Neuron (in vitro differentiated cells): ENCODE measurements around the gene SPEM2.

Source experiments
- H2AFZ ChIP-seq: one replicate; pipeline ENCODE4 v1.6.1; 2013; ENCODE audit warnings: low read depth, mild to moderate bottlenecking, inconsistent platforms, low read length, moderate library complexity
- H3K27me3 ChIP-seq: one replicate; pipeline ENCODE4 v1.6.1; 2013; ENCODE audit warnings: low read length; ENCODE audit not compliant: insufficient read depth
- H3K36me3 ChIP-seq: one replicate; pipeline ENCODE4 v1.6.1; 2013; ENCODE audit warnings: low read length; ENCODE audit not compliant: insufficient read depth
- H3K4me1 ChIP-seq: one replicate; pipeline ENCODE4 v1.6.1; 2013; ENCODE audit warnings: low read length; ENCODE audit not compliant: insufficient read depth
- H3K4me3 ChIP-seq: 2 replicates; pipeline ENCODE4 v1.5.1; 2013; ENCODE audit warnings: mild to moderate bottlenecking, low read length, moderate library complexity
- H3K9me3 ChIP-seq: one replicate; pipeline ENCODE4 v1.6.1; 2013; ENCODE audit warnings: low read length

The SPEM2 gene

DNA sequence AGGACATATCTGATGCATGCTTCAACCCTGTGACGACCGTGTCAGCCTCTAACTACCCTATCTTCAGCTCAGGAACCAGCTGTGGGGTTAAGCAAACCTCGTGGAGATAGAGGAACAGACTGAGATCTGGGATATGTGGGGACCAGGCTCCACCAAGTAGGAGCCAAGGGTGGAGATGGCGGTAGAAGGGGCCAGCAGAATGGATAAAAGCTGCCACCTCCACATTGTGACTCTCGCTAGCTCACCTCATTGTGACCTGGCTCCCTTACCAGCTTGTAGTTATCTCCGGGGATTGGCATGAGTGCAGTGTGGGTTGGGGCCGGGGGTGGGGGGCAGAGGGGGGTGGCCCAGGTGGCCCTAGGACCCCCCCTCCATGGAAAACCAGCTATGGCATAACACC, at the start of gene SPEM2:
Gene SPEM2 (plus strand): TSS at position 301 of the 400 bp plus-strand sequence. CDS start 73 bp downstream, at position 374.
- Histone ChIP-seq H3K4me3 (no peak within 1 kb of the TSS), H2AFZ (no peak within 1 kb of the TSS)

DNA sequence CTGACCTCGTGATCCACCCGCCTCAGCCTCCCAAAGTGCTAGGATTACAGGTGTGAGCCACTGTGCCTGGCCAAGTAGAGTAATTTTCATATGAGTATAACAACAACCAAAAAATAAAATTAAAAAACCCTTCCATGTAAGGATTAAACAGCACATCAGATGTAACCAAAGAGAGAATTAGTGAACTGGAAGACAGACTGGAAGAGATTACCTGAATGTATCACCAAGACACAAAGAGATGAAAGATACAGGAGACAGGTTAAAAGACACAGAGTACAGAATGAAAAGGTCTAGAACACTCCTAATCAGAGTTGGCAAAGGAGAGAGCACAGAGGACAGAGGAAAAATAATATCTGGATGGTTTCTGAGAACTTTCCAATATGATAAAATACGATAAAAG, 46.3 kb upstream of the SPEM2 start:
- Histone ChIP-seq H2AFZ (no peak overlapping the region), H3K9me3 (peaks cover 21% of the 10 kb centered on the region), H3K4me3 (no peak overlapping the region), H3K27me3 (peaks cover 46% of the 10 kb centered on the region), H3K36me3 (no peaks in the 10 kb centered on the region), H3K4me1 (no peaks in the 10 kb centered on the region)

More for the DNA sequence above, at the start of gene SPEM2:
- Histone ChIP-seq H3K9me3 (no peaks in the 10 kb centered on the region), H3K27me3 (no peaks in the 10 kb centered on the region), H3K4me1 (peaks cover 13% of the 10 kb centered on the region), H3K36me3 (no peaks in the 10 kb centered on the region)

DNA sequence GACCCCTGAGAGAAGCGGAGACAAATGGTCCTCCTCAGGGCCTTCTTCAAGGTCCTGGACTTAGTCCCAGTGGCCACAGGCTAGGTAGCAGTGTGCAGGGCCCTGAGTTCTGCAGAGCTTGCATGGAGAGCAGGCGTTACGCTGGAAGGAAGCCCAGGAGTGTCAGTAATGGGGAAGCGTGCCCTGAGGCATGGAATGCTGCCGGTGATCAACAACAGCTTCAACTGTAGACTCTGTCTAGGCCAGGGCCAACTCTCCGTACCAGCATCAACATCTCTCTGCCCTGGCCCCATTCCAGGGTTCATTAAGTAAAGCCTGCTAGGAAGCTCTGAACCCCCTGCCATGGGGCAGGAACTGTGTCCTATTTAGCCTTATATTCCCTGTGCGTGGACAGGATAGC, 45.1 kb upstream of the SPEM2 start:
- Histone ChIP-seq H3K4me1 (no peaks in the 10 kb centered on the region), H3K36me3 (no peaks in the 10 kb centered on the region), H3K9me3 (peaks cover 21% of the 10 kb centered on the region), H2AFZ (no peak overlapping the region), H3K27me3 (peaks cover 50% of the 10 kb centered on the region), H3K4me3 (no peak overlapping the region)

GRCh38 chr17:7380855-7381683, 44.3 kb upstream of the SPEM2 start, which contains the start of gene TNK1:
Gene TNK1, plus strand, starts transcription at chr17:7381089. Its CDS starts 1,838 bp downstream, at chr17:7382927.
- peaks cover 50% of the 10 kb centered on the region for H3K27me3 ChIP-seq
- H2AFZ ChIP-seq = no peak within 1 kb of the TSS
- no peaks in the 10 kb centered on the region for H3K36me3 ChIP-seq
- peaks cover 21% of the 10 kb centered on the region for H3K9me3 ChIP-seq
- H3K4me3 ChIP-seq = no peak within 1 kb of the TSS
- no peaks in the 10 kb centered on the region for H3K4me1 ChIP-seq

DNA sequence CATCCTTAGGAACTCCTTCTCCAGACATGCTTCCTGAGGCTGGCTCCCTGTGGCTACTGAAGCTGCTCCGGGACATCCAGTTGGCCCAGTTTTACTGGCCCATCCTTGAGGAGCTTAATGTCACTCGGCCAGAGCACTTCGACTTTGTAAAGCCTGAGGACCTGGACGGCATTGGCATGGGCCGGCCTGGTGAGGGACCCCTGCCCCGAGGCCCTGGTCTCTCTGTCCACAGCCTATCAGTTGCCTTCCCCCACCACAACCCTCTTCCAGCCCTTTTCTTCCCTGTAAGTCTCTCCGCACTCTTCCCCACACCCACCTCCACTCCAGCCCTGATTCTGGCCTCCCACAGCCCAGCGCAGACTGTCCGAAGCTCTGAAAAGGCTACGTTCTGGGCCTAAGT, 42.5 kb upstream of the SPEM2 start:
- Histone ChIP-seq H3K4me3 (no peak overlapping the region), H3K36me3 (no peaks in the 10 kb centered on the region), H2AFZ (no peak overlapping the region), H3K27me3 (peaks cover 50% of the 10 kb centered on the region), H3K4me1 (no peaks in the 10 kb centered on the region), H3K9me3 (peaks cover 21% of the 10 kb centered on the region)

DNA sequence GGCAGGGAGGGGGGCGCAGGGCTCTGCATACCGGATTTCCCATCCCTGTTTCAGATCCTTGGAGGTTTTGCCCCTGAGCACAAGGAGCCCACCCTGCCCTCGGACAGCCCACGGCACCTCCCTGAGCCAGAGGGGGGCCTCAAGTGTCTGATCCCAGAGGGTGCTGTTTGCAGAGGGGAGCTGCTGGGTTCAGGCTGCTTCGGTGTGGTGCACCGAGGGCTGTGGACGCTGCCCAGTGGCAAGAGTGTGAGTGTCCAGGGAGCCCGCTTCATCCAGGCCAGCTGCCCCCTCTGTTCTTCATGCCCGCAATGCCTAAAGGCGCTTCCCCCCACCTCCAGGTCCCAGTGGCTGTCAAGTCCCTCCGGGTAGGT, 42.1 kb upstream of the SPEM2 start:
- Histone ChIP-seq H3K27me3 (peaks cover 50% of the 10 kb centered on the region), H3K9me3 (peaks cover 21% of the 10 kb centered on the region), H2AFZ (no peak overlapping the region), H3K4me3 (no peak overlapping the region), H3K36me3 (peaks cover 1% of the 10 kb centered on the region), H3K4me1 (no peaks in the 10 kb centered on the region)

DNA sequence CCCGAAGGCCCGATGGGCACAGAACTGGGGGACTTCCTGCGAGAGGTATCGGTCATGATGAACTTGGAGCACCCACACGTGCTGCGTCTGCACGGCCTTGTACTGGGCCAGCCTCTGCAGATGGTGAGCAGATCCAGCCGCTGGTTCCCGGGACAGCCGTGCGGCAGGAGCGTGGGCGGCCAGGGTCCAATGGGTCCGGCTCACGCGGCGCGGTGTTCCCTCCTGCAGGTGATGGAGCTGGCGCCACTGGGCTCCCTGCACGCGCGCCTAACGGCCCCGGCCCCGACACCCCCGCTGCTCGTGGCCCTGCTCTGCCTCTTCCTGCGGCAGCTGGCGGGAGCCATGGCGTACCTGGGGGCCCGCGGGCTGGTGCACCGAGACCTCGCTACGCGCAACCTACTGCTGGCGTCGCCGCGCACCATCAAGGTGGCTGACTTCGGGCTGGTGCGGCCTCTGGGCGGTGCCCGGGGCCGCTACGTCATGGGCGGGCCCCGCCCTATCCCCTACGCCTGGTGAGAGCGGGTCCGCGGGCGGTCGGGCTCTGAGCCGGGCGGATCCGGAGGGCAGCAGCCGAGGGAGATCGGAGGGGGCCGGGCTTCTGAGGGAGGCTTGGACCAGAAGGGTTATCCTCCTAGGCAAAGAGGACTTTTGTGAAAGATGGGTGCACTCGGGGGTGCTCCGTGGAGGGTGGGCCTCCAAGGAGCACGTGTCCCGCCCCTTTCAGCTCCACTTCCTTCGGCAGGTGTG, 41.5 kb upstream of the SPEM2 start:
- Histone ChIP-seq H3K4me1 (no peaks in the 10 kb centered on the region), H3K36me3 (peaks cover 6% of the 10 kb centered on the region), H3K9me3 (peaks cover 21% of the 10 kb centered on the region), H2AFZ (no peak overlapping the region), H3K4me3 (no peak overlapping the region), H3K27me3 (peaks cover 50% of the 10 kb centered on the region)

- Histone ChIP-seq H3K27me3 (peaks cover 45% of the 10 kb centered on the region), H2AFZ (no peak overlapping the region), H3K4me3 (no peak overlapping the region), H3K9me3 (peaks cover 15% of the 10 kb centered on the region), H3K4me1 (no peaks in the 10 kb centered on the region), H3K36me3 (peaks cover 11% of the 10 kb centered on the region)
Observed at GRCh38 chr17:7384489-7385081, 40.8 kb upstream of the SPEM2 start.

- Histone ChIP-seq H2AFZ (no peak overlapping the region), H3K36me3 (peaks cover 36% of the 10 kb centered on the region), H3K9me3 (no peaks in the 10 kb centered on the region), H3K4me1 (peaks cover 2% of the 10 kb centered on the region), H3K27me3 (peaks cover 5% of the 10 kb centered on the region), H3K4me3 (no peak overlapping the region)
Observed at GRCh38 chr17:7388856-7389255, 36.6 kb upstream of the SPEM2 start.

DNA sequence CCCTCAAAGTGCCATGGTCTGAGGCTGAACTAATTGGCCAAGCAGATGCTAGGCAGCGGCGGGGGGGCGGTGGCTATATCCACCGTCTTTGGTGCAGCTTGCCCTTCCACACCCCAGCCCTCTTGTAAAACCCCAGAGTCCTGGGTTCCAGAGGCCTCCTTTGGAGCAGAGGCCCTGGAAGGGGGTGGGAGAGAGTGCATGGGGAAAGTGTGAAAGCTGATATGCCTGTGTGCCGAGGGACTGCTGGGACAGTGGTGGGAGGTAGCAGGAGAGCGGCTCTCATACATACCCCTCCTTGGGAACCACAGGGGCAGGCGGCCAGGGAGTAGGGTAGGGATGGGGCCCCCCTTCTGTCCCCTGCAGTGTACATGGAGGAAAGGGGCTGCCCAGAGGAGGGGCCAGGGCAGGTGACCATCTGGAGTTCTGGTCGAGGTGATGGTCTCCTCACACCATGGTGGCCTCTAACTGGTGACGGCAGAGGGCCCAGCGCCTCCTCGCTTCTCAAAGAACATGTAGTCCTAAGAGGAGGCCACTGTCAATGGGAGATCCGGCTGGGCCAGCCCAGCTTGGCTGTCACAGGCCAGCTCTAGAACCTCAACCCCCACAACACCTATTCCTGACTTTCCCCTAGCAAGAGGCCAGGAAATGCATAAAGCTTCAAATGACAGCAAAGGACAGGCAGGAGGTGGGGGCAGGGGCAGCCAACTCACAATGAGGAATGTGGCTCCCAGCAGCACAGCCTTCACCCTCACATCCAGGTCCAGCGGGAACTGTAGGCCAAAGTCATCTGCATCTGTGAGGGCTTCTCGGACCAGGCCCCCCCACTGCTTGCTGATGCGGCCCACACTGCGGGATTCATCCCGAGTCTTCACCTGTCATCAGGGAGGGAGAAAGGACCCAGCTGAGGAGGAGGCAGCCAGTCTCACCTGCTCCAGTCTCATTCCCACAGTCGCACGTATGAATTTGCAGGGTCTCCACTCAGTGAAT, 35.2 kb upstream of the SPEM2 start:
- H3K36me3 ChIP-seq = peaks cover 36% of the 10 kb centered on the region
- H3K4me3 ChIP-seq = no peak overlapping the region
- no peaks in the 10 kb centered on the region for H3K9me3 ChIP-seq

GRCh38 chr17:7391307-7391706, 34.1 kb upstream of the SPEM2 start:
- H3K9me3 ChIP-seq = no peaks in the 10 kb centered on the region
- peaks cover 11% of the 10 kb centered on the region for H3K4me1 ChIP-seq
- H3K27me3 ChIP-seq = no peaks in the 10 kb centered on the region
- no peak overlapping the region for H2AFZ ChIP-seq
- H3K4me3 ChIP-seq = no peak overlapping the region
- peaks cover 36% of the 10 kb centered on the region for H3K36me3 ChIP-seq

More for the DNA sequence above, 35.2 kb upstream of the SPEM2 start:
- no peaks in the 10 kb centered on the region for H3K27me3 ChIP-seq
- no peak overlapping the region for H2AFZ ChIP-seq
- H3K4me1 ChIP-seq = peaks cover 11% of the 10 kb centered on the region
